Type B pancreatic cell (in vitro differentiated cells): ENCODE data around the gene FAM13A. TPM values are rescaled to one million over a fixed set of nuclear protein-coding genes. Genes with fewer than 3 reads are reported as not detected.

ENCODE experiments used
- DNase-seq: peaks from one replicate; pipeline ENCODE4 v3.0.0; 2021; ENCODE audit warnings: mixed read lengths; ENCODE audit not compliant: unreplicated experiment; ENCODE audit errors: extremely low spot score
- H3K27ac Mint-ChIP-seq: 2 replicates; pipeline ENCODE4 v1.8.0; 2021; ENCODE audit warnings: mild to moderate bottlenecking, mixed read lengths
- H3K27me3 Mint-ChIP-seq: 2 replicates; pipeline ENCODE4 v1.8.0; 2021; ENCODE audit warnings: mixed read lengths
- H3K36me3 Mint-ChIP-seq: 2 replicates; pipeline ENCODE4 v1.8.0; 2021; ENCODE audit warnings: mixed read lengths
- H3K4me1 Mint-ChIP-seq: one replicate; pipeline ENCODE4 v1.8.0; 2021; ENCODE audit warnings: mixed read lengths; ENCODE audit not compliant: unreplicated experiment
- H3K4me3 Mint-ChIP-seq: 2 replicates; pipeline ENCODE4 v1.8.0; 2021; ENCODE audit warnings: mild to moderate bottlenecking, mixed read lengths
- H3K9me3 Mint-ChIP-seq: 2 replicates; pipeline ENCODE4 v1.8.0; 2021; ENCODE audit warnings: mixed read lengths
- total RNA-seq: library from RNA; stranded (reverse); gene quantifications from 2 replicates; pipeline ENCODE4 v1.2.1, GENCODE V29; 2021; ENCODE audit warnings: low replicate concordance
- TF ChIP-seq, protein P1 (sequence below): fragments of 200-600 bp; sonication (generic); conservative IDR thresholded peaks from 2 replicates; pipeline ENCODE4 v1.5.0; 2021; ENCODE audit warnings: antibody characterized with exemption, mild to moderate bottlenecking

Gene FAM13A
- total RNA-seq, 1 donor from 2014 or later, result 29.5 TPM

DNA sequence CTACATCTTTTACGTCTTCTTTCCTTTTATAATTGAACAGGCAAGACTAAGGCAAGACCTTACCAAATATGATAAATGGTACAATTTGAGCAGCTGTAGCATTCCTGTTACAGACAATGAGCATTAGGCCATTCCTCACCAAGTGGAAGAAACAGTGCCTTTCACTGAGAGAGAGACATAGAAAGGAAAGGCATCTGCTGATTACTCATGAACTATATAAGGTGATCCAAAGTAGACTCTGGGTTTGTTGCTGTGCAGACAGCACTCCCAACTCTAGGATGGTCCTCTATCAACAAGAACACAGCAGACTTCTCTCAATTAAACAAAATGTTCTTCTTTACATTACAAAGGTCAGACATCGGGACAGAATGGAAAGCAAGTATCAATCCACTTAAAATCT is 91.9 kb downstream of the FAM13A start:
- H3K27ac Mint-ChIP-seq, result no peak overlapping the region
- DNase-seq, result no peak
- H3K36me3 Mint-ChIP-seq, result peaks cover 3% of the 10 kb centered on the region
- H3K4me1 Mint-ChIP-seq, result peaks cover 4% of the 10 kb centered on the region
- peaks cover 4% of the 10 kb centered on the region for H3K9me3 Mint-ChIP-seq
- H3K27me3 Mint-ChIP-seq, result no peaks in the 10 kb centered on the region
- H3K4me3 Mint-ChIP-seq, result no peak overlapping the region
- TF ChIP-seq, protein P1, sequence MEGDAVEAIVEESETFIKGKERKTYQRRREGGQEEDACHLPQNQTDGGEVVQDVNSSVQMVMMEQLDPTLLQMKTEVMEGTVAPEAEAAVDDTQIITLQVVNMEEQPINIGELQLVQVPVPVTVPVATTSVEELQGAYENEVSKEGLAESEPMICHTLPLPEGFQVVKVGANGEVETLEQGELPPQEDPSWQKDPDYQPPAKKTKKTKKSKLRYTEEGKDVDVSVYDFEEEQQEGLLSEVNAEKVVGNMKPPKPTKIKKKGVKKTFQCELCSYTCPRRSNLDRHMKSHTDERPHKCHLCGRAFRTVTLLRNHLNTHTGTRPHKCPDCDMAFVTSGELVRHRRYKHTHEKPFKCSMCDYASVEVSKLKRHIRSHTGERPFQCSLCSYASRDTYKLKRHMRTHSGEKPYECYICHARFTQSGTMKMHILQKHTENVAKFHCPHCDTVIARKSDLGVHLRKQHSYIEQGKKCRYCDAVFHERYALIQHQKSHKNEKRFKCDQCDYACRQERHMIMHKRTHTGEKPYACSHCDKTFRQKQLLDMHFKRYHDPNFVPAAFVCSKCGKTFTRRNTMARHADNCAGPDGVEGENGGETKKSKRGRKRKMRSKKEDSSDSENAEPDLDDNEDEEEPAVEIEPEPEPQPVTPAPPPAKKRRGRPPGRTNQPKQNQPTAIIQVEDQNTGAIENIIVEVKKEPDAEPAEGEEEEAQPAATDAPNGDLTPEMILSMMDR, result no peak

DNA sequence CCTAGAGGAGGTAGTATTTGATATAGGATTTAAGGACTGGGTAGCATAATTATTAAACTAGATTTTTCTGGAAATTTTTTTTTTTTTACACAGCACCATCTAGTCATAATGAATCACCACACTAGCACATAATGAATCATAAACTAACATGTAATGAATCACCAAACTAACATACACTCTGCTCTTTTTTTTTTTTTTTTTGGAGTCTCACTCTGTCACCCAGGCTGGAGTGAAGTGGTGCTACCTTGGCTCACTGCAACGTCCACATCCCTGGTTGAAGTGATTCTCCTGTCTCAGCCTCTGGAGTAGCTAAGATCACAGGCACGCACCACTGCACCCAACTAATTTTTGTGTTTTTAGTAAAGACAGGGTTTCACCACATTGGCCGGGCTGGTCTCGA is 92.5 kb downstream of the FAM13A start:
- no peak overlapping the region for H3K27ac Mint-ChIP-seq

DNA sequence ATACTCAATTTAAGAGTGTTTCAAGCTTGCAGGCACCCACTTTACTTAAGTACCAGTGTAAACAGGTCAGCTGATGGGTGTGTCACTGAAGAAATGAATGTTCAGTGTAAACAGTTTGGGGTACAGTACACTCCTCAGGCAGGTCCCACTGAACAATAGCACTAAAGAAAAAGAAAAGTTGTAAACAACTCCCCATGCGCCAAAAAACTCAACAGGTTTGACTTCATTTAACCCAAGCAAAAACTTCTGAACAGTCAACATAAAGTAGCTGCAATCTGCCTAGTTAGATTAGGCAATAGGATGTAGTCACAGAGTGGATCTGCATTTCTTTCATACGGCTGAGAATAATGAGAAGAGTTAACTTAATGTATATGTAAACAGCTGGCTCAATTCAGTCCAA is 93.2 kb downstream of the FAM13A start:
- DNase-seq, result no peak
- Mint-ChIP-seq H3K9me3 (peaks cover 4% of the 10 kb centered on the region), H3K36me3 (peaks cover 10% of the 10 kb centered on the region), H3K27me3 (no peaks in the 10 kb centered on the region), H3K27ac (no peak overlapping the region), H3K4me3 (no peak overlapping the region), H3K4me1 (peaks cover 4% of the 10 kb centered on the region)
- TF ChIP-seq, protein P1, result no peak

More for the DNA sequence above, 92.5 kb downstream of the FAM13A start:
- Mint-ChIP-seq H3K36me3 (peaks cover 5% of the 10 kb centered on the region), H3K27me3 (no peaks in the 10 kb centered on the region), H3K9me3 (peaks cover 4% of the 10 kb centered on the region), H3K4me3 (no peak overlapping the region), H3K4me1 (peaks cover 4% of the 10 kb centered on the region)
- no peak for DNase-seq
- TF ChIP-seq, protein P1, result no peak

DNA sequence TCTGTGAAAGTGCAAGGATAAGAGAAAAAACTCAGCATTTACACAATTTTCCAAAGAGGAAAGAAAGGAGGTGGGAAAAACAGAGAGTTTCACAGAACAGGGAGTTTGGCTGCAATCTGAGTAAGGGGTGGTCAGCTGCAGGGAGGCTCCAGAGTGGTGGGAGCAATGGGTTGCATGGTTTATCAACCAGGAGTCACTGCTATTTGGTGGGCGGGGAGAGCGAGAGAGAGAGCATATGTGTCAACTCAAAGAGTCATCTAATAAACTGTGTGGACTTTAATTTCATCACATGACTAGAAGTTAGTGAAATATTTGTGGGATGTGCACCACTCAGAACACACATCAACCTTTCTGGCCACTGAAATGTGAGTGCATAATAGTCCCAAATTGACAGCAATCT is 94.6 kb downstream of the FAM13A start:
- Mint-ChIP-seq H3K4me3 (no peak overlapping the region), H3K27ac (no peak overlapping the region), H3K27me3 (no peaks in the 10 kb centered on the region), H3K9me3 (peaks cover 8% of the 10 kb centered on the region), H3K36me3 (peaks cover 14% of the 10 kb centered on the region), H3K4me1 (peaks cover 9% of the 10 kb centered on the region)
- DNase-seq, result no peak
- TF ChIP-seq, protein P1, result no peak

DNA sequence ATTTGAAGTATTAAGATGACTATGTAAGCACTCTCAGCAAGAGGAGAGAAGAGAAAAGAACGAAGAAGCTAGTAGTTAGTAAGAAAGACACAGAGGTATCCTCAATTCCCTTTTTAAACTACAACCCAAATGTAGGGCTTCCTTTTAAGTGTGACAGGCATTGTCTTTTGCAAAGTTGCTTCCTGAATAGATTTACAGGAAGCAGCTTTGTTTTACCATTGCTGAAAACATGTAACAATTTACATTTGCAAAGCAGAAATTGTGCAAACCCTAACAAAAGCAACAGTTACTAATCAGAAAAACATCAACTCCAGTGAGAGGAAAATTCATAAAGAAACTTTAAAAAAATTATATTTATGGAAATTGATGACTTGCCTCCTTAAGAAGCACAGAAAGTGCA is 96.4 kb downstream of the FAM13A start:
- Mint-ChIP-seq H3K27ac (no peak overlapping the region), H3K27me3 (no peaks in the 10 kb centered on the region), H3K4me3 (no peak overlapping the region), H3K4me1 (peaks cover 10% of the 10 kb centered on the region), H3K9me3 (peaks cover 11% of the 10 kb centered on the region), H3K36me3 (peaks cover 18% of the 10 kb centered on the region)
- DNase-seq, result no peak
- TF ChIP-seq, protein P1, result no peak

DNA sequence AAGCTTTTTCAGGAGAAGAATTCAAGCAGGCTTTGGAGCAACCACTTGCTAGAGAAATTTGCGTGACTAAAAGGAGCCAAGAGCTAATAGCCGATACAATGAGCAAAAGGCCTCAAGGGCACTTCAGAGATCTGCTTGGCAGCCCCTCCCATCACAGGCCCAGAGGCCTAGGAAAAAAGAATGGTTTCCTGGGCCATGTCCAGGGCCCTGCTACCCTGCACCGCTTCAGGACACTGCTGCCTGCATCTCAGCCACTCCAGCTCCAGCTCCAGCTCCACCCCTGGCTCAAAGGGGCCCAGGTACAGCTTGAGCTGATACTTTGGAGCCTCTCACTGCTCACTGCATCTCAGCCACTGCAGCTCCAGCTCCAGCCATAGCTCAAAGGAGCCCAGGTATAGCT is 98.9 kb downstream of the FAM13A start:
- Mint-ChIP-seq H3K9me3 (peaks cover 7% of the 10 kb centered on the region), H3K27ac (no peak overlapping the region), H3K36me3 (peaks cover 23% of the 10 kb centered on the region), H3K4me1 (peaks cover 6% of the 10 kb centered on the region), H3K4me3 (no peak overlapping the region), H3K27me3 (no peaks in the 10 kb centered on the region)
- no peak for DNase-seq
- TF ChIP-seq, protein P1, result no peak
